GM23338 (cell line): ENCODE results near the gene SPATA20. TPM values are rescaled to one million over a fixed set of nuclear protein-coding genes. Genes with fewer than 3 reads are reported as not detected.

Experiments
- ATAC-seq: fragments of 200-7000 bp; cut with Tn5 transposase; 3 replicates; pipeline ENCODE4 v1.9.1; 2020
- DNase-seq: peaks from one replicate; pipeline ENCODE4 v3.0.0-alpha.2; 2015; ENCODE audit warnings: low spot score
- H2AFZ ChIP-seq: fragments of 200-600 bp; sonication (generic); 2 replicates; pipeline ENCODE4 v1.8.0; 2016; ENCODE audit warnings: antibody characterized with exemption, mild to moderate bottlenecking, moderate library complexity
- H3F3A ChIP-seq: fragments of 200-600 bp; sonication (generic); replicated peaks from 2 replicates; pipeline ENCODE4 v1.8.0; 2017; ENCODE audit warnings: antibody characterized with exemption, mixed run types, low read depth
- H3K27ac ChIP-seq: fragments of 200-600 bp; sonication (generic); 2 replicates; pipeline ENCODE4 v1.6.1; 2016; ENCODE audit warnings: low read depth
- H3K27me3 ChIP-seq: fragments of 200-600 bp; sonication (generic); 2 replicates; pipeline ENCODE4 v1.8.0; 2016; ENCODE audit warnings: mild to moderate bottlenecking, mixed run types, moderate library complexity; ENCODE audit not compliant: insufficient read depth
- H3K36me3 ChIP-seq: fragments of 200-600 bp; sonication (generic); 2 replicates; pipeline ENCODE4 v1.8.0; 2016; ENCODE audit warnings: mild to moderate bottlenecking; ENCODE audit not compliant: insufficient read depth
- H3K4me1 ChIP-seq: fragments of 200-600 bp; sonication (generic); 2 replicates; pipeline ENCODE4 v1.8.0; 2016; ENCODE audit warnings: mild to moderate bottlenecking, moderate library complexity; ENCODE audit not compliant: insufficient read depth
- H3K4me2 ChIP-seq: fragments of 200-600 bp; sonication (generic); 2 replicates; pipeline ENCODE4 v1.7.1; 2017; ENCODE audit warnings: mixed run types
- H3K4me3 ChIP-seq: fragments of 200-600 bp; sonication (generic); 2 replicates; pipeline ENCODE4 v1.6.1; 2016; ENCODE audit warnings: mixed run types
- H3K79me2 ChIP-seq: fragments of 200-600 bp; sonication (generic); replicated peaks from 2 replicates; pipeline ENCODE4 v1.8.0; 2017; ENCODE audit warnings: mild to moderate bottlenecking; ENCODE audit not compliant: insufficient read depth
- H3K9me2 ChIP-seq: fragments of 200-600 bp; sonication (generic); 2 replicates; pipeline ENCODE4 v1.8.0; 2017; ENCODE audit not compliant: insufficient read depth
- H4K20me1 ChIP-seq: fragments of 200-600 bp; sonication (generic); replicated peaks from 2 replicates; pipeline ENCODE4 v1.8.0; 2017; ENCODE audit warnings: mild to moderate bottlenecking; ENCODE audit not compliant: insufficient read depth
- H3K27ac Mint-ChIP-seq: 2 replicates; pipeline ENCODE4 v1.8.0; 2020; ENCODE audit warnings: inconsistent platforms, mild to moderate bottlenecking, moderate library complexity, mixed read lengths
- H3K27me3 Mint-ChIP-seq: 3 replicates; pipeline ENCODE4 v1.8.0; 2022; ENCODE audit warnings: low read depth, mild to moderate bottlenecking, moderate library complexity, mixed read lengths, inconsistent platforms; ENCODE audit not compliant: insufficient read depth, poor library complexity
- H3K36me3 Mint-ChIP-seq: 3 replicates; pipeline ENCODE4 v1.8.0; 2021; ENCODE audit warnings: low read depth, mild to moderate bottlenecking, inconsistent platforms, moderate library complexity, mixed read lengths
- H3K4me1 Mint-ChIP-seq: 3 replicates; pipeline ENCODE4 v1.8.0; 2020; ENCODE audit warnings: mild to moderate bottlenecking, inconsistent platforms, mixed read lengths
- H3K4me3 Mint-ChIP-seq: 3 replicates; pipeline ENCODE4 v1.8.0; 2021; ENCODE audit warnings: moderate library complexity, mild to moderate bottlenecking, inconsistent platforms, mixed read lengths
- H3K9me3 Mint-ChIP-seq: 3 replicates; pipeline ENCODE4 v1.8.0; 2020; ENCODE audit warnings: moderate library complexity, mild to moderate bottlenecking, inconsistent platforms, mixed read lengths
- CREB1 ChIP-seq: fragments of 250-450 bp; sonication (Bioruptor Pico); IDR thresholded peaks from 2 replicates; pipeline ENCODE4 v1.5.0; 2020; ENCODE audit warnings: low read depth, mild to moderate bottlenecking, moderate library complexity
- CTCF ChIP-seq, 2 experiments: fragments of 200-600 bp in 1 of 2; sonication (generic) in 1 of 2; conservative IDR thresholded peaks; 2 replicates each; pipeline versions ENCODE4 v1.5.1 to v1.6.1; 2016 to 2017; ENCODE audit warnings: antibody characterized with exemption in 2 of 2, low read depth in 2 of 2, mild to moderate bottlenecking in 2 of 2, moderate library complexity in 1 of 2
- EZH2 ChIP-seq: fragments of 200-600 bp; sonication (generic); IDR thresholded peaks from one replicate; pipeline ENCODE4 v1.8.0; 2017; ENCODE audit warnings: antibody characterized with exemption, mild to moderate bottlenecking, low read depth; ENCODE audit not compliant: unreplicated experiment
- EZH2phosphoT487 ChIP-seq: fragments of 200-600 bp; sonication (generic); IDR thresholded peaks from one replicate; pipeline ENCODE4 v1.8.1; 2018; ENCODE audit warnings: antibody characterized with exemption; ENCODE audit not compliant: unreplicated experiment
- JUNB ChIP-seq: IDR thresholded peaks from one replicate; pipeline ENCODE4 v1.6.1; 2016; ENCODE audit warnings: antibody characterized with exemption; ENCODE audit not compliant: unreplicated experiment
- POLR2AphosphoS5 ChIP-seq: IDR thresholded peaks from 2 replicates; pipeline ENCODE4 v1.6.1; 2016; ENCODE audit warnings: antibody characterized with exemption, low read depth
- STAT1 ChIP-seq: IDR thresholded peaks from one replicate; pipeline ENCODE4 v1.6.1; 2016; ENCODE audit warnings: antibody characterized with exemption; ENCODE audit not compliant: unreplicated experiment
- ZNF114 ChIP-seq: fragments of 250-450 bp; sonication (Bioruptor Pico); IDR thresholded peaks from 2 replicates; pipeline ENCODE4 v1.5.0; 2020; ENCODE audit warnings: mild to moderate bottlenecking, moderate library complexity
- ZNF331 ChIP-seq: fragments of 250-450 bp; sonication (Bioruptor Pico); IDR thresholded peaks from 2 replicates; pipeline ENCODE4 v1.5.0; 2020; ENCODE audit warnings: low read depth, mild to moderate bottlenecking, moderate library complexity
- polyA plus RNA-seq: library from polyadenylated mRNA; unstranded; fragments of >200 nt; fragmentation: Nextera tagmentation; extraction: Ambion mirVana; gene quantifications from 2 replicates; pipeline ENCODE4 v1.2.1, GENCODE V29; 2016
- total RNA-seq: library from RNA; depleted of rRNA; stranded (reverse); fragments of >200 nt; shearing (Covaris generic); gene quantifications from 2 replicates; pipeline ENCODE4 v1.2.3, GENCODE V29; 2014
- TF ChIP-seq, protein P1 (sequence below): IDR thresholded peaks from one replicate; pipeline ENCODE4 v1.6.1; 2018; ENCODE audit warnings: antibody characterized with exemption; ENCODE audit not compliant: unreplicated experiment
- TF ChIP-seq, protein P2 (sequence below): IDR thresholded peaks from 2 replicates; pipeline ENCODE4 v1.6.1; 2016; ENCODE audit warnings: antibody characterized with exemption

Gene SPATA20
- total and polyA plus RNA-seq, 2 experiments from 2014 or later = 13.8 to 32.7 TPM

GRCh38 chr17:50538549-50539410 lies 8.2 kb upstream of the SPATA20 start:
- no peaks in the 10 kb centered on the region for H3K79me2 ChIP-seq
- Mint-ChIP-seq H3K4me1 (peaks cover 35% of the 10 kb centered on the region), H3K4me3 (no peak overlapping the region), H3K9me3 (no peaks in the 10 kb centered on the region; the same call in 2 of the 3 replicates), H3K27me3 (peaks cover 14% of the 10 kb centered on the region), H3K36me3 (peaks cover 8% of the 10 kb centered on the region; the same call in 2 of the 3 replicates), H3K27ac (no peak overlapping the region)
- no peak overlapping the region for H3K4me3 ChIP-seq
- DNase-seq (no peak), ATAC-seq (no peak)
- peaks cover 12% of the 10 kb centered on the region for H3K27me3 ChIP-seq
- no peaks in the 10 kb centered on the region for H3K9me2 ChIP-seq
- peaks cover 21% of the 10 kb centered on the region; the same call in 1 of the 2 replicates for H3K4me1 ChIP-seq
- H3F3A ChIP-seq = 0 out of 2 replicates have a peak, but pooled peaks cover 3% of the 10 kb centered on the region
- no peak overlapping the region for H3K4me2 ChIP-seq
- TF ChIP-seq, protein P1, sequence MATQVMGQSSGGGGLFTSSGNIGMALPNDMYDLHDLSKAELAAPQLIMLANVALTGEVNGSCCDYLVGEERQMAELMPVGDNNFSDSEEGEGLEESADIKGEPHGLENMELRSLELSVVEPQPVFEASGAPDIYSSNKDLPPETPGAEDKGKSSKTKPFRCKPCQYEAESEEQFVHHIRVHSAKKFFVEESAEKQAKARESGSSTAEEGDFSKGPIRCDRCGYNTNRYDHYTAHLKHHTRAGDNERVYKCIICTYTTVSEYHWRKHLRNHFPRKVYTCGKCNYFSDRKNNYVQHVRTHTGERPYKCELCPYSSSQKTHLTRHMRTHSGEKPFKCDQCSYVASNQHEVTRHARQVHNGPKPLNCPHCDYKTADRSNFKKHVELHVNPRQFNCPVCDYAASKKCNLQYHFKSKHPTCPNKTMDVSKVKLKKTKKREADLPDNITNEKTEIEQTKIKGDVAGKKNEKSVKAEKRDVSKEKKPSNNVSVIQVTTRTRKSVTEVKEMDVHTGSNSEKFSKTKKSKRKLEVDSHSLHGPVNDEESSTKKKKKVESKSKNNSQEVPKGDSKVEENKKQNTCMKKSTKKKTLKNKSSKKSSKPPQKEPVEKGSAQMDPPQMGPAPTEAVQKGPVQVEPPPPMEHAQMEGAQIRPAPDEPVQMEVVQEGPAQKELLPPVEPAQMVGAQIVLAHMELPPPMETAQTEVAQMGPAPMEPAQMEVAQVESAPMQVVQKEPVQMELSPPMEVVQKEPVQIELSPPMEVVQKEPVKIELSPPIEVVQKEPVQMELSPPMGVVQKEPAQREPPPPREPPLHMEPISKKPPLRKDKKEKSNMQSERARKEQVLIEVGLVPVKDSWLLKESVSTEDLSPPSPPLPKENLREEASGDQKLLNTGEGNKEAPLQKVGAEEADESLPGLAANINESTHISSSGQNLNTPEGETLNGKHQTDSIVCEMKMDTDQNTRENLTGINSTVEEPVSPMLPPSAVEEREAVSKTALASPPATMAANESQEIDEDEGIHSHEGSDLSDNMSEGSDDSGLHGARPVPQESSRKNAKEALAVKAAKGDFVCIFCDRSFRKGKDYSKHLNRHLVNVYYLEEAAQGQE = no peak
- TF ChIP-seq STAT1 (no peak), ZNF114 (no peak), POLR2AphosphoS5 (no peak)
- TF ChIP-seq, protein P2, sequence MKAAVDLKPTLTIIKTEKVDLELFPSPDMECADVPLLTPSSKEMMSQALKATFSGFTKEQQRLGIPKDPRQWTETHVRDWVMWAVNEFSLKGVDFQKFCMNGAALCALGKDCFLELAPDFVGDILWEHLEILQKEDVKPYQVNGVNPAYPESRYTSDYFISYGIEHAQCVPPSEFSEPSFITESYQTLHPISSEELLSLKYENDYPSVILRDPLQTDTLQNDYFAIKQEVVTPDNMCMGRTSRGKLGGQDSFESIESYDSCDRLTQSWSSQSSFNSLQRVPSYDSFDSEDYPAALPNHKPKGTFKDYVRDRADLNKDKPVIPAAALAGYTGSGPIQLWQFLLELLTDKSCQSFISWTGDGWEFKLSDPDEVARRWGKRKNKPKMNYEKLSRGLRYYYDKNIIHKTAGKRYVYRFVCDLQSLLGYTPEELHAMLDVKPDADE = no peak
- no peak overlapping the region for H3K27ac ChIP-seq
- H3K36me3 ChIP-seq = no peaks in the 10 kb centered on the region
- H4K20me1 ChIP-seq = no peaks in the 10 kb centered on the region
- no peak overlapping the region for H2AFZ ChIP-seq

- no peaks in the 10 kb centered on the region for H3K9me3 Mint-ChIP-seq
- peaks cover 17% of the 10 kb centered on the region for H3K27me3 Mint-ChIP-seq
- no peak overlapping the region for H3K4me2 ChIP-seq
- H3K79me2 ChIP-seq = no peaks in the 10 kb centered on the region
- H4K20me1 ChIP-seq = no peaks in the 10 kb centered on the region
- no peaks in the 10 kb centered on the region for H3F3A ChIP-seq
- DNase-seq = peak; percentile 60
- no peak overlapping the region for H3K27ac Mint-ChIP-seq
- H3K36me3 ChIP-seq = no peaks in the 10 kb centered on the region
- H3K4me3 ChIP-seq = no peak overlapping the region
- H3K4me1 Mint-ChIP-seq = peaks cover 27% of the 10 kb centered on the region
- H3K9me2 ChIP-seq = no peaks in the 10 kb centered on the region
- H2AFZ ChIP-seq = no peak overlapping the region
- peaks cover 11% of the 10 kb centered on the region for H3K27me3 ChIP-seq
- H3K4me1 ChIP-seq = peaks cover 16% of the 10 kb centered on the region; the same call in 1 of the 2 replicates
- ATAC-seq = peak; percentile 39
- H3K36me3 Mint-ChIP-seq = peaks cover 8% of the 10 kb centered on the region; the same call in 2 of the 3 replicates
- no peak overlapping the region for H3K27ac ChIP-seq
- H3K4me3 Mint-ChIP-seq = no peak overlapping the region
- no peak for TF ChIP-seq ZNF331 (CRISPR knock-in tag)
- TF ChIP-seq POLR2AphosphoS5 = no peak
- no peak for TF ChIP-seq CTCF (conservative IDR thresholded peaks at IDR 0.05; ENCODE audit: low read depth in 2 of 2)
- TF ChIP-seq EZH2phosphoT487 = no peak
- TF ChIP-seq JUNB = no peak
- TF ChIP-seq, protein P1 = no peak
- no peak for TF ChIP-seq CREB1
- TF ChIP-seq EZH2 = no peak
Measured at GRCh38 chr17:50539762-50540559, 7.0 kb upstream of the SPATA20 start.
